ENCODE measurements around the gene GALNT9.
"Not testable (repeated sequence)": the region's sequence is repeated elsewhere in the genome, so short reads cannot be mapped to it uniquely, and the experiment has no call there.

The GALNT9 gene

DNA sequence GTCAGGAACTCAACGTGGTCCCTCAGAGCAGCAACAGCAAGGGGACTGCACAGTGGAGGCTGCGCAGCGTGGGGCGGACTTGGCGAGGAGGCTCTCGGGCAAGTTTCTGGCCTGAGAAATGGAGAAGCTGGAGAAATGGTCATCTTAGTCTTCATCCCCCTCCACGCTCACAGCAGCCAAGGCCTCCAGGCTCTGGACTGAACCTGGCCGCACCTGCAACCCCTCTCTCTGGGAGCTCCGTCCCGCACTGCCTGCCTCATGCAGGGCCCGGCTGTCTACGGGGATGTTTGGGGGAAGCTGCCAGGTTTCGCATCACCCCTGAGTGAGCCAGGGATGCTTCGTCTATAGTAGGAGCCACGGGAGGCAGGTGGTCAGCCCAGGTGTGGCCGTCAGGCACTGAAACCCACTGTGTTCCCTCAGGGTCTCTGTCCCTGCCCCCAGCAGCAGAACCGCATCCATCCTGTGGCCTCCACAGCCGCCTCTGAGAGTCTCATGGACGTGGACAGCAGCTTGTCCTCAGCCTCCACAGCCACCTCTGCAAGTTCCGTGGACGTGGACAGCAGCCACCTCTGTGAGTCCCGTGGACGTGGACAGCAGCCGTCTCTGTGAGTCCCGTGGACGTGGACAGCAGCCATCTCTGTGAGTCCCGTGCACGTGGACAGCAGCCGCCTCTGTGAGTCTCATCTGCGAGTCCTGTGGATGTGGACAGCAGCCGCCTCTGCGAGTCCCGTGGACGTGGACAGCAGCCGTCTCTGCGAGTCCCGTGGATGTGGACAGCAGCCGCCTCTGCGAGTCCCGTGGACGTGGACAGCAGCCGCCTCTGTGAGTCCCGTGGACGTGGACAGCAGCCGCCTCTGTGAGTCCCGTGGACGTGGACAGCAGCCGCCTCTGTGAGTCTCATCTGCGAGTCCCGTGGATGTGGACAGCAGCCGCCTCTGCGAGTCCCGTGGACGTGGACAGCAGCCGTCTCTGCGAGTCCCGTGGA, 29.1 kb upstream of the GALNT9 start:
- not testable (repeated sequence) for DNase-seq (ENCODE audit: low spot score)

DNA sequence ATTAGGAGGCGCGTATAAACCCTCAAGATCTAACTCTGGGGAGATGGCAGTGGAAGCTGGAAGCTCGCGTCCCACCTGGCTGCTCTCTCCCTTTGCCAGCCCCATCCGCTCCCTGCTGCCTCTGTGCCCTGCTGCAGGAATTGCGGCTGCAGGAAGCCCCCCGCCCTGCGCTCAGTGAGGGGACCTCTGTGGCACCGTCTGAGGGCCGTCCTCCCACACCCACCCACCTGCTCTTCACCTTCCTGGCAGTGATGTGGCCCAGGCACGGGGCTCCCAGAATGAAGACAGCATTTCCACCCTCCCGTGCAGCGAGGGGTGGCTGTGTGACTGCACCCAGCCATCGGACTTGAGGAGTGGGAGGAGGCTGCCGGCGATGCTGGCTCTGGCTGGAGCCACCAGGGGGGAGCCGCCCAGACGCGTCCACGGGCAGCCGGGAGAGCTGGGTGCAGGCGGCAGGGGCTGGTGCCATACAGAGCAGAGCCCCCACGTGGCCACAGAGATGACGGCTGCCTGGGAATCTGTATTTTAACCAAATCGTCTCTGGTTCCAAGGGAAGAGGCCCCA, 28.3 kb upstream of the GALNT9 start:
- no peak for DNase-seq (ENCODE audit: low spot score)

DNA sequence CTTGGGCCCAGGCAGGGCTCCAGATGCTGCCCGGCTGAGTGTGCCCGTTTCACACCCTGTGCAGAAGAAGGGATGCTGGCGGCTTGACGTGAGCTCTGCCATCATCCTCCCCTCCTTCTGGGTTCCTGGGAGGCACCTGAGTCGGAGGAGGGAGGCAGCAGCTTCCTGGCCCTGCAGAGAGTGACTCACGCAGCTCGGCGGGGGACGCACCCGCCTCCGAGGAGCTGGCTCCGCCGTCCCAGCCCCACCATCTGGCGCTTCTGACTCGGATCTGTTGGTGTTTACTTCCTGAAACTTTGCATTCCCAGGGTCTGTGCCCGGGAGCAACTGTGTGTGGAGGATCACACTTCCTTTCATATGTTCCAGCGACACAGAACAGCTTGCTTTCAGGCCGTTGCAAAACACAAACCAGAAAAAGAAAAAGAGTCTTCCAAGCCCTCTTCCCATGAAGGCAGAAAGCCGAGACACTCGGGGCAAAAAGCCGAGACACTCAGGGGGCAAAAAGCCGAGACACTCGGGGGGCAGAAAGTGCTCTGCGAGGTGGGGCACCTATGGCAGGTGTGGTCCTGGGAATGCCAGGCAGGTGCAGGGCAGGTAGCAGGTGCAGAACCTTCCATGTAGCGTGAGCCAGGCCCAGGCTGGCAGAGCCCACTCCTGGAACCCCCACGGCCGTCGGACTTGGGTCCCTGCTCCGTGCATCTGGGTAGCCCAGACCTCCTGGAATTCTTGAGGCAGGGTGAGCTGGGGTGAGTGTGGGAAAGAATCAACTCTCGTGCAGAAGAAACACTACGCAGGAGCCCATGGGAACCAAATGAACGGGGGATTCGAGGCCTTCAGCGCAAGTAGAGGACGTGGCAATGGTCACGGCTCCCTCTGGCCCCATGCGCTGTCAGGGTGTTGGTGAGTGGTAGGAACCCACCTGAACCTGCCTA, 27.6 kb upstream of the GALNT9 start:
- peak; percentile 75 for DNase-seq (ENCODE audit: low spot score)

DNA sequence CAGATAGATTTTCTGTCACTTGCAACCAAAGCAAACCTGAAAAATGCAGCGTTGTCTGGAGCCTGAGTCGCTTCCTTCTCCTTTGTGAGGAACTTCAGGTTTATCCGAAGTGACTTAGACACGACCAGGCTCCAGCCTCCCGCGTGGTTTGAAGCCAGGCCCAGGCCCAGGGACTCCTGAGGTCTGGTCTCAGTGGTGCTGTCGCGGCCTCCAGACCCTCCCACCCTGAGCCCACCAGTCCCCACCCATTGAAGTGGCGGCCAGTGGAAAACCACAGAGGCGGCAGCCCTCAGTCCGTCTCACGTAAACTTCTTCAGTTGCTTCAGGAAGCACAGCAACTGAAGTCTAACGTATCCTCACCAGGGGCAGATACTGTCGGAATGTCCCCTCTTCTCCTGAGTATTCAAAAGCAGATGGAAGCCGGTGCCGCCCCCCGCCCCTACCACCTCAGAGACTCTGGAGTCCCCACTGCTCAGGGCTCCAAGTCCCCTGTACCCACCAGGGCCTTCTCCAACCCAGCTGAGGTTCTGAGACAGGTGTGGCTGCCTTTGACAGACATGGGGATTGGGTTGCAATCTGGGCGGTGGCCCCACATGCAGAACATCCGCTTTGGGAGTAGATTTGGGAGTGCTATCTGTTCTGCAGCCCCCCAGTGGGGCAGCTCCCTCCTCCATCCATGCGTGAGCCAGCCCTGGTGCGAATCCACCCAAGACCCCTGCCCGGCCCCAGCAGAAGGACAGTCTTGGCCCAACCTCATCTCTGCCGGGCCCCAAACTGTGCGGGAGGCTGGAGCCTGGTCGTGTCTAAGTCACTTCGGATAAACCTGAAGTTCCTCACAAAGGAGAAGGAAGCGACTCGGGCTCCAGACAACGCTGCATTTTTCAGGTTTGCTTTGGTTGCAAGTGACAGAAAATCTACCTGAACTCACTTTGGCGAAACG, 26.6 kb upstream of the GALNT9 start:
- no peak for DNase-seq (ENCODE audit: low spot score)

DNA sequence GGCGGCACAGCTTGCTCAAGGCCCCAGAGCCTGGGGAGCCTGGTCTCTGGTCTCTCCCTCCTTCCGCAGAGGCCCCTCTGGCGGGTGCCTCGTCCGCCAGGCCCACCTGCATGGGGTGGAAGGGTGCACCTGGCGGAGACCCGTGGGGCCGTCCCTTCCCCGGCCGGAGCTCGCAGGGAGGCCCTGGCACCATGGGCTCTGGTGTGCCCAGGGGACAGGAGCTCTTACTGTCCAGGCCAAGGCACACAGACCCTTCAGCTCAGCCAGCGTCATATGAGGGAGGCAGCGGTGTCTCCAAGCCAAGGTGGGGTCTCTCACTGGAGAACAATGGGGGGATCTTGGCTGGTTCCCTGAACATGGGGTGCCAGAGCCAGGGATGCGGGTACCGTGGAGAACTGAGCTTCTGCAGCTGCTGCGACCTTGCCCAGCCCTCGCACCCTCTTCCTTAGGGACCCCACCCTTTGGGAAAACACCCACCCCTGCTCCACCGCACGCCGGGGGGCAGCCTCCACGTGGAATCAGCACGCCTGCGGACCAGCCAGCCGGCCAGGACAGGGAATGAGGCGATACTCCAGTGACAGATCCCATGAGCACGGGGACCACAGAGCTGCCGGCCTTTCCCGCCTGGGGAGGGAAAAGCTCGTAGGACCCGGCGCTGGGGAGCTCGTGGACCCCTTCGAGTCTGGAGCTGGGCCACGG, 25.7 kb upstream of the GALNT9 start:
- no peak for DNase-seq (ENCODE audit: low spot score)

DNA sequence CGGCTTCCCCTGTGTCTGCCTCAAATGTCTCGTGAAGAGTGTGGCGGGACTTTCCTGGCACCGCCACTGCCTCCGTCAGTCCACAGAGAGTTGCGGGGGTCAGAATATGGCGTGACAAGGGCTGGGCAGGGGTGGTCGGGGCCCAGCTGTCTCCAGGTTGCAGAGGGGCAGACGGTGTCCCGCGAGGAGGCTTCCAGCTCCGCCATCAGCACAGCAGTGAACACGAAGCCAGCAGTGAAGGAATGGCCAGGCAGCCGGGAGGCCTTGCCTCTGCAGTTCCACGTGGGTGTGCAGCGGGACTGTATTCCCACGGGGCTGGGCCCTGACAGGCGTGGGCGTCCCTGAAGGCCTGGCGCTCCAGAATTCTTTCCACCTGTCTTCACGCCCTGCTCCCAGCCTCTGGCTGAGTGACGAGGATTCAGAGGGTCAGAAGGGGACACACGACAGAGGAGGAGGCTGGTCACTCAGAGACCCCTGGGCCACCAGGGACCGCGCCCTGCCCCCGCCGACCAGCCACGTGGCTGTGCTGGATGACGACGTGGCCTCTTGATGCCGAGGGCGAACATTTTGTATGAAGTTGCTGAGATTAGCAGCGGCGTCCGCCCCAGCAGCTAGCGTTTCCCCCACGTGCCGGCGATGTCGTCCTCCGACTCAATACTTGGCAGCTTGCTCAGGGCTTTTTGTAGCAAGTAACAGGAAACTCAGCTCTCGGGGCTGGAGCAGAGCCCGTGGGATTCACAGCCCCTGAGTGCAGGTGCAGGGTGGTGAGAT, 25.0 kb upstream of the GALNT9 start:
- DNase-seq (ENCODE audit: low spot score) = no peak

DNA sequence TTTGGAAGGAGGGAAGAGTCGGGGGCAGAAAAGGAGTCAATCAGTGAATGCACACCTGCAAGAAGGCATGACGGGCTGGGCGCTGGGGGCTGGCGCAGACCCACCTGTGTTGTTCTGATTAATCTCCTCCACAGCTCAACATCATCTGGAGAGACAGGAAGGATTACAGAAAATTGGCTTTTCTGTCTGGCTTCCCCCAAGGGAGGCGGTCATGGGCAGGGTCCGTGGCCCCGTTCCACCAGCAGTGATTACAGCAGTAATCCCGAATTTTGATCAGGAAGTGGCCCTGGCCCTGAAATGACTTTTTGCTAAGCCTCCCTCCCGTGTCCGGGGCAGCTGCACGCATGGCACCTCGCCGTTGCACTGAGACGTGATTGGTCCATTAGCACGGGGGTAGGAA, 24.4 kb upstream of the GALNT9 start:
- DNase-seq (ENCODE audit: low spot score) = no peak

DNA sequence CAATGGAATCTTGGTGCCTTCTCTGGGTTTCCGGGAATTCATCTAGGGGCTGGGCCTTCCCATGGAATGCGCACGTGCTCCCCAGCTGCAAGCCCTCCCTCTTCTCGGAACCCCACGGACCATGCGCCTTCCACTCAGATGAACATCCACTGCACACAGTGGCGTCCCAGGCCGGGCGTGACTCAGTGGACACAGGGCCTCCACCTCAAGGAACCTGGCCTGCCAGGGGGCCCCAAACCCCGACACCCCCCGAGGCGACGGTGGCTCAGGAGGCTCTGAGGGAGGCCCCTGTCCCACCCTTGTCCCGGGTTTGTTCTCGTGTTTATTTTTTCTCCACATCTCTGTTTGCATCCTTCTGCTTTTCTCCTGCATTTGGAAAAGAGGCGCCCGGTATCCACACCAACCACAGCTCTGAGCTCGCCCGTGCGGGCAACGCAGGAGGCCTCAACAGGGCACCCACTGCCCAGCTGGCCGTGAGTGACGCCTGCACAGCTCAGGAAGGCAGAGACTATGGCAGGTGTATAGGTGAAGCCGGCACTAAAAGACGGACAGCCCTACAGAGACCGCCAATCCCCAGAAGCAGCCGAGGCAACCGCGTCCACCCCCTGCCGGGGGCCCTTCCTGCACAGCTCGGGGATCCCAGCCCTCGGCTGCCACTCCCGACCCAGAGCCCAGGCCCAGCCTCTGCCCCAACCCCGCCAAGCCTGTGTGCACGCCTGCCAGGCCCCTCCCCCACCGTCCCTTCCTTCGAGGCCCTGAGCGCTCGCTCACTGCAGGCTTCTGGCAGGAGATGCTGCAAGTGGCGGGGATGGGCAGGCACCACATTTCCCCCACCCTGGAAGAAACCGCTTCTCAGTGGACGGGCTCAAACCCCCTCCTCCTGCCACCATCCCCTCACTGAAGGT, 23.8 kb upstream of the GALNT9 start:
- DNase-seq (ENCODE audit: low spot score) = no peak

DNA sequence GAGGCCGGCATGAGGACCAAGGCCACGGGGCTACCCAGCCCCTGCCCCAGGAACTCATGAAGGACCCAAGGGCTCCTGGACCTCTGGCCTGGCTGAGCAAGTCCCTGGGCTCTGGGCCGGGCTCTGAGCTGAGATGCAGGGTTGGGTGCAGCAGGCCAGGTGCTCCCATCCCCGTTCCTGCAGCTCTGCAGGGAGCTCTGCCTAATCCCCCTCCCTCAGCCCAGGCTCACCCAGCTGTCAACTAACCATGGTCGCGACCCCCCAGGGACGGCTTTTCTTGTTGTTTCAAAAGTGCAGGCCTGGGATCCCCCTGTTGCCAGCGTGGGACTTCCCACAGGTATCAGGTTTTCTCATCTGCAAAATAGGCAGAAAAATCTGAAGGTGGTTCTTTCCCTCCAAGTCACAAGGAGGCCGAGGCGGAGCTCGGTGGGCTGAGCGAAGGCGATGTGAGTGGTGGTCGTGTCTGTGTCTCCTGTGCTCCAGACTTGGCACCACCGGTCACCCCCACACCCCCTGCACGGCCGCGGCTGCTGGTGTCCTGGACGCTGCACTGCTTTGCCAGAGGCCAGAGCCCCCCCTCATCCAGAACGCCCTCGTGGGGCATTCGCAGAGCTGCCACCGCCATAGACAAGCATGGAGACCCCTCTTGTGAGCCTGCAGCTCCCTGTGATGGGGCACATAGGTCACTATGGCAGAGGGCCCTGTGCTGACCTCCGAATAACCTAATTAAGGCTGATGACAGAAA, 22.5 kb upstream of the GALNT9 start:
- no peak for DNase-seq (ENCODE audit: low spot score)

DNA sequence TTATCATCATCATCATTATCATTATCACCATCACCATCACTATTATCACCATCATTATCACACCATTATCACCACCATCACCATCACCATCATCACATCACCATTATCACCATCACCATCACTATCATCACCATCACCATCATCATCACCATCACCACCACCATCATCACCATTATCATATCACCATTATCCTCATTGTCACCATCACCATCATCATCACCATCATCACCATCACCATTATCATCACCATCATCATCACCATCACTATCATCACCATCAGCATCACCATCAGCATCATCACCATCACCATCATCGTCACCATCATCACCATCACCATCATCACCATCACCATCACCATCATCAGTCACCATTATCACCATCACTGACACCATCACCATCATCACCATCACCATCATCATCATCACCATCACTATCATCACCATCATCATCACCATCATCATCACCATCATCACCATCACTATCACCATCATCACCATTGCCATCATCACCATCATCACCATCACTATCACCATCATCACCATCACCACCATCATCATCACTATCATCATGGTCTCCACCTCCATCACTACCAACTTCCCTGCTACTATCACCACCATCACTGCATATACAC, 20.2 kb upstream of the GALNT9 start:
- no peak for DNase-seq (ENCODE audit: low spot score)

DNA sequence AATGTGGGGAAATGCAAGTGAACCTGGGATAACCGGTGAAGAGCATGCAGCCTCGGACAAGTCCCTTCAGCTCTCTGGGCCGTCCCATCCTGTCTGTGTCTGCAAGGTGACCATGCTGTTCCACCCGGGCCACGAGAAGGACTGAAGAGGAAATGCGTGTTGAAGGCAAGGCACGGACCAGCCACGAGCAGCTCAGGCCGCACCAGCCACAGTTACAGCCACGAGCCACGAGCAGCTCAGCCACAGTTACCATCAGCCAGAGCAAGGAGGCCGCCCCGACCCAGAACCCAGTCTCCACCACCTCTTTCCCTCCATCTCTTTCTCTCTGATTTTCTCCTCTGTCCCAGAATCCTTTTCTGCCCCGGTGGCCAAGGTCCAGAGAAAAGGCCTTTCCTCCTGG, 18.8 kb upstream of the GALNT9 start:
- no peak for DNase-seq (ENCODE audit: low spot score)

DNA sequence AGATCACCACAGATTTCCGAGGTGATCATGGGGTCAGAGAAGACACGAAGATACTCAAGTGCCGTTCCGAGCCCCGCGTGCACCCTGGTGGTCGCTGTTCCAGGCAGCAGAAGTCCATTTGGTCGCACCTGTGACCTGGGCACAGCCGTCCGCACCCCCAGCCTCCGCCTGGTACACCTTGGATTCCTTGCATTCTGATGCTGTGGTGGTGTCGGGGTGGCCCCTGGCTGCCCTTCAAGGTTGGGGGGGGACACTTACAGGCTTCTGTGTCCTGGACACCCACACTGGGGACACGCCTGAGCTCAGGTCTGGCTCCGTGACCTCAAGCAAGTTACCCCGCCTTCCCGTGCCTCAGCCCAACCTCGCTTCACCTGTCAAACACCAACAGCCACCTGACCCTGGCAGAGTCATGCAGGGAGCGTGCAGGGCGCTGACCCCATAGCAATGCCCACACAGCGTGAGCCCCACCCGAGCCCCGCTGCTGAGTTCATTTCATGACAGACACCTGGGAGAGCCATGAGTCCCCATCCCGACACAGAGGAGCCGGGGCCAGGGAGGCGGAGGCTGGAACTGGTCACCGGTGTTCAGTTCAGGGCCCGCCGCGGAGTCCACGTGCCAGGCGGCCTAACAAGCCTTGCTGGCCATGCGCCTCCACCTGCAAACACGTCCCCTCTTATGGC, 17.9 kb upstream of the GALNT9 start:
- DNase-seq (ENCODE audit: low spot score) = no peak

DNA sequence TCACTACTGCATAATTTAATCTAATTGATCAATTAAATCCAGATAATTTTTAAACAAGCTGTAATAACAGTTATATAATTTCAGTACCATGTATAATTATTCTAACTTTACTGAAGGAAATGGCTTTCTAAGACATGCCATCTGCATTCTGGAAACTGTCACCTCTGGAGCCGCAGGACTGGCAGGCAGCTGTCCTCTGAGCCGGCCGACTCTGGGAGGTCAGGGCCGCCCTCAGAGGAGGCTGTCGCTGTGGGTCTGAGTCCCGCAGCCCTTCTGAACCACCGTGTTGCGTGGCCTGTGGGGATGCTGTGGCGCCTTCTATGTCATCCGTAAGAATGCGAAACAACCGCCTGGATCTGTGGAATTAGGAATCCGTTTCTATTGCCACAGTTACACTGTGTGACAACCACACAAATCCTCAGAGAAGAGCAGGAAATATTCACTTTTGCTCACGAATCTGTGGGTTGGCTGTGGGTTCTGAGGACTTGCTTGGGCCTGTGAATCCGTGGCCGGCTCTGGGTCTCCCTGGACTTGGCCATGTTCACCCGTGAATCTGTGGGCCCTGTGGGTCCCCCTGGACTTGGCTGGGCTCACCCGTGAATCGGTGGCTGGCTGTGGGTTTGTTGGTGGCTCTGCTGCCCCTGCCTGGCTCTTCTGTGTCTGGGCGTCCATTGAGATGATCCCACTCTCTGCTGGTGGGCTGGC, 17.2 kb upstream of the GALNT9 start:
- DNase-seq (ENCODE audit: low spot score) = no peak

DNA sequence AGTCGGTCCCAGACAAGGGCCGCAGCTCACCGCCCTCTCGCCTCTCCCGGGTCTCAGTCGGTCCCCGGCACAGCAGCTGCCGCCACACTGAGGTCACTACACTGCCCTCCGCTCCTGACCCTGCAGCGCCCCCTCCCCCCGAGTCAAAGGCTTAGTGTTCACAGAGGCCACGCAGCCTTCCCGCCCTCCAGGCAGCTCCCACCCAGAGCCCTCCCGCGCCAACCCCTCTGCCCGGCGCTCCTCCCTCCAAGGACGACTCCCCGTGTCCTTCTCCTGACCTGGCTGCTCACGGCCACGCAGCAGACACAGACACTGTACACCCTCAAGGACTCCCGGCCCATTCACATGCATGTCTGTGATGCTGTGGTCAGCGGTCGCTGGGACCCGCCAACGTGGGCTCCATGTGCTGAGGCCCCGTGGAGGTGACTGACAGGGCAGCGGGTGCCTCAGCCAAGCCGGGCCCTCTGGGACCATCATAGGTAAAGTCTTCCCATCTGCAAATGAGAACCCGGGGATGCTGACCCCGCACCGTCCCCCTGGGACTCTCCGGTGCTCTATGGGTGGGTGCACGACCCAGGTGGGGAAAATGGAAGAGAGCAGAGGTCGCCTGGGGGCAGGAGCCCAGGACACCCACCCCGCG, 16.3 kb upstream of the GALNT9 start:
- no peak for DNase-seq (ENCODE audit: low spot score)

DNA sequence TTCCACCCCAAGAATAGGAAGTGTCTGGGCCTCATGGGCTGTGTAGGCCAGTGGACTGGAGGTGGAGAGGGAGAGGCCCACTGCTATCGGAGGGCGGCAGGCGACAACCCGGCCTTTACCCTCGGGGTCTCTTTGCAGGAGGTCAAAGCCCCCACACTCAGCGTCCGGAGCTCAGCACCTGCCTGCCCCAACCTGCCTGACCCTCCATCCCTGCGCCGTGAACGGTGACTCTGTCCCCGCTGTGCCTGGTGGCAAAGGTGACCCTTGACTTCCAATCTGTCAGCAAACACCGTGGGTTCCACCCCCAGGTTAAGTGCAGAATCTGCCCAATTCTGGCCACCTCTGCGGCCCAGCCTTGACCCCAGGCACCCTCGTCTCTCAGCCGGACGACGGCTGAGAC, 15.7 kb upstream of the GALNT9 start:
- DNase-seq (ENCODE audit: low spot score) = no peak

DNA sequence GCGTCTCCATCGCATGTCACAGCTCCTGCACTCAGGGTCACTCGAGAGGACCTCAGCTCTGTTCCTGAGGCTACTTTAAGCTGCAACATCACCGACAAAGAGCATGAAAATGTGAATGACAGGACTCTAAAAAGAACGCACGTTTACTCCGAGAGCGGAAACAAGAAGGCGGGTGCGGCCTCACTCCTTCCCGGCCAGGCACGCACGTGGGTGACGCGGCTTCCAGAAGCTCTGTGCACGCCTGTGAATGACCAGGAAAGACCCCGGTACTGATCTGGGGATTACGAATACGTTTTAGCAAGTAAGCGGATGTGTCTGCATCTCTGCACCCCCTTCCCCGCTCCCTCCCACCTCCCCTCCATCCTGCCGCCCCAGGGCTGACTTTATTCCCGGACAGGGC, 15.2 kb upstream of the GALNT9 start:
- DNase-seq (ENCODE audit: low spot score) = no peak

Data from AG08395 (cell line).